GM12891 (cell line): ENCODE data around the gene SPAG16.

ENCODE experiments used
- POLR2A ChIP-seq: IDR thresholded peaks from 2 replicates; pipeline ENCODE4 v1.6.1; 2011; ENCODE audit warnings: low read depth, low read length, control low read depth
- POLR2AphosphoS5 ChIP-seq: IDR thresholded peaks from 2 replicates; pipeline ENCODE4 v1.6.1; 2011; ENCODE audit warnings: low read depth, low read length, control low read depth

DNA sequence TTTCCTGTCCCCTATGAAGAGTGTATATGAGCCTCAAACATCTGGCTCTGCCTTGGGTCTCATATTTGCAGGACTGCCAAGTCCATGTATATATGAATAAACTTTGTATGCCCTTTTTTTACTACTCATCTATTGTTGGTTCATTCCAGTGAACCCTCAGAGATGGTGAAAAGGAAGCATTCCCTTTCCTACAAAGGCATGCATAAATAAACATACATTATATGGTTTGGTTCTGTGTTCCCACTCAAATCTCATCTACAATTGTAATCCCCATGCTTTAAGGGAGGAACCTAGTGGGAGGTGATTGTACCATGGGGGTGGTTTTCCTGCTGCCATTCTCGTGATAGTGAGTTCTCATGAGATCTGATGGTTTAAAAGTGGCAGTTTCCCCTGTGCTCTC is 534.2 kb downstream of the SPAG16 start:
- TF ChIP-seq POLR2A (no peak), POLR2AphosphoS5 (no peak)
